Measurements from ENCODE around the gene HSPG2.

- TF ChIP-seq EZH2 (IDR thresholded peaks at IDR 0.05; ENCODE audit: borderline replicate concordance, low read length) (no peak), CTCF (IDR thresholded peaks at IDR 0.05; ENCODE audit: low read length) (no peak)
These were observed 120.4 kb downstream of the HSPG2 start for GRCh38 chr1:21816602-21817302.

Measured in OCI-LY1 (cell line).